ENCODE measurements around the gene PTHLH. TPM values are rescaled to one million over a fixed set of nuclear protein-coding genes. Genes with fewer than 3 reads are reported as not detected.

Gene PTHLH
- total RNA-seq, 1 experiment from 2014 or later = 2.2 TPM

GRCh38 chr12:27965966-27966365, 6.6 kb downstream of the PTHLH start:
- ATAC-seq (no peak), DNase-seq (ENCODE audit: low read depth, low spot score) (no peak)
- POLR2A ChIA-PET = no interaction called here
- peaks cover 22% of the 10 kb centered on the region for H3K4me1 ChIP-seq (ENCODE audit: control insufficient read depth, insufficient read depth, low read length)
- CTCF ChIA-PET = no interaction called here
- peaks cover 10% of the 10 kb centered on the region for H3K27me3 ChIP-seq (ENCODE audit: control insufficient read depth, insufficient read depth, low read length)
- in situ Hi-C loops (cut with HindIII; ENCODE audit: low pct_unique_long_range_greater_than_20kb, low sequenced_read_pairs) = no loop called here
- H3K27ac ChIP-seq (ENCODE audit: low read length) = 0 out of 2 replicates have a peak overlapping the region, but pooled peaks have one; percentile 9
- no TSS peak for BruUV-seq (replicated peaks)
- H3K9me3 ChIP-seq (ENCODE audit: control insufficient read depth, insufficient read depth, low read depth, low read length) = no peaks in the 10 kb centered on the region
- no peak for TF ChIP-seq SIN3A (IDR thresholded peaks at IDR 0.05; ENCODE audit: borderline replicate concordance, insufficient read depth, low read depth, low read length)
- TF ChIP-seq, protein P1, sequence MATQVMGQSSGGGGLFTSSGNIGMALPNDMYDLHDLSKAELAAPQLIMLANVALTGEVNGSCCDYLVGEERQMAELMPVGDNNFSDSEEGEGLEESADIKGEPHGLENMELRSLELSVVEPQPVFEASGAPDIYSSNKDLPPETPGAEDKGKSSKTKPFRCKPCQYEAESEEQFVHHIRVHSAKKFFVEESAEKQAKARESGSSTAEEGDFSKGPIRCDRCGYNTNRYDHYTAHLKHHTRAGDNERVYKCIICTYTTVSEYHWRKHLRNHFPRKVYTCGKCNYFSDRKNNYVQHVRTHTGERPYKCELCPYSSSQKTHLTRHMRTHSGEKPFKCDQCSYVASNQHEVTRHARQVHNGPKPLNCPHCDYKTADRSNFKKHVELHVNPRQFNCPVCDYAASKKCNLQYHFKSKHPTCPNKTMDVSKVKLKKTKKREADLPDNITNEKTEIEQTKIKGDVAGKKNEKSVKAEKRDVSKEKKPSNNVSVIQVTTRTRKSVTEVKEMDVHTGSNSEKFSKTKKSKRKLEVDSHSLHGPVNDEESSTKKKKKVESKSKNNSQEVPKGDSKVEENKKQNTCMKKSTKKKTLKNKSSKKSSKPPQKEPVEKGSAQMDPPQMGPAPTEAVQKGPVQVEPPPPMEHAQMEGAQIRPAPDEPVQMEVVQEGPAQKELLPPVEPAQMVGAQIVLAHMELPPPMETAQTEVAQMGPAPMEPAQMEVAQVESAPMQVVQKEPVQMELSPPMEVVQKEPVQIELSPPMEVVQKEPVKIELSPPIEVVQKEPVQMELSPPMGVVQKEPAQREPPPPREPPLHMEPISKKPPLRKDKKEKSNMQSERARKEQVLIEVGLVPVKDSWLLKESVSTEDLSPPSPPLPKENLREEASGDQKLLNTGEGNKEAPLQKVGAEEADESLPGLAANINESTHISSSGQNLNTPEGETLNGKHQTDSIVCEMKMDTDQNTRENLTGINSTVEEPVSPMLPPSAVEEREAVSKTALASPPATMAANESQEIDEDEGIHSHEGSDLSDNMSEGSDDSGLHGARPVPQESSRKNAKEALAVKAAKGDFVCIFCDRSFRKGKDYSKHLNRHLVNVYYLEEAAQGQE (IDR thresholded peaks at IDR 0.05; ENCODE audit: insufficient read depth in 1 of 2, low read depth in 2 of 2, low read length in 1 of 2) = no peak
- H3K36me3 ChIP-seq (ENCODE audit: control insufficient read depth, insufficient read depth, low read length) = no peaks in the 10 kb centered on the region
- intact Hi-C loops (cut with micrococcal nuclease; ENCODE audit: unreplicated experiment) = no loop called here
- no peak overlapping the region for H3K4me3 ChIP-seq (ENCODE audit: low read depth in 2 of 2, low read length in 2 of 2)

- peaks cover 19% of the 10 kb centered on the region for H3K4me1 ChIP-seq (ENCODE audit: control insufficient read depth, insufficient read depth, low read length)
- in situ Hi-C loops (cut with HindIII; ENCODE audit: low pct_unique_long_range_greater_than_20kb, low sequenced_read_pairs) (no loop called here), intact Hi-C loops (cut with micrococcal nuclease; ENCODE audit: unreplicated experiment) (no loop called here)
- no peak for DNase-seq (ENCODE audit: low read depth, low spot score)
- no peak overlapping the region for H3K4me3 ChIP-seq (ENCODE audit: low read depth in 2 of 2, low read length in 2 of 2)
- no TSS peak for BruUV-seq (replicated peaks)
- H3K9me3 ChIP-seq (ENCODE audit: control insufficient read depth, insufficient read depth, low read depth, low read length) = no peaks in the 10 kb centered on the region
- CTCF ChIA-PET = no interaction called here
- ATAC-seq = no peak
- POLR2A ChIA-PET = no interaction called here
- H3K27ac ChIP-seq (ENCODE audit: low read length) = no peak overlapping the region
- TF ChIP-seq, protein P1 (IDR thresholded peaks at IDR 0.05; ENCODE audit: insufficient read depth in 1 of 2, low read depth in 2 of 2, low read length in 1 of 2) = no peak
- no peak for TF ChIP-seq CTCF (IDR thresholded peaks at IDR 0.05)
- TF ChIP-seq SIN3A (IDR thresholded peaks at IDR 0.05; ENCODE audit: borderline replicate concordance, insufficient read depth, low read depth, low read length) = no peak
- no peak for TF ChIP-seq POLR2AphosphoS5 (IDR thresholded peaks at IDR 0.05; ENCODE audit: low read depth, low read length)
- TF ChIP-seq TCF7L2 (IDR thresholded peaks at IDR 0.05; ENCODE audit: low read depth, low read length) = no peak
- no peaks in the 10 kb centered on the region for H3K36me3 ChIP-seq (ENCODE audit: control insufficient read depth, insufficient read depth, low read length)
- H3K27me3 ChIP-seq (ENCODE audit: control insufficient read depth, insufficient read depth, low read length) = peaks cover 8% of the 10 kb centered on the region
These were observed 7.1 kb downstream of the PTHLH start for GRCh38 chr12:27965411-27965810.

Data from Panc1 (cell line).